Measurements from ENCODE around the gene NSD2. TPM values are rescaled to one million over a fixed set of nuclear protein-coding genes. Genes with fewer than 3 reads are reported as not detected.

NSD2 gene
- total RNA-seq, 1 donor from 2014 or later = 23.5 TPM

- DNase-seq (ENCODE audit: low read depth) = no peak
Observed at GRCh38 chr4:1940566-1940965, 69.4 kb downstream of the NSD2 start.

DNA sequence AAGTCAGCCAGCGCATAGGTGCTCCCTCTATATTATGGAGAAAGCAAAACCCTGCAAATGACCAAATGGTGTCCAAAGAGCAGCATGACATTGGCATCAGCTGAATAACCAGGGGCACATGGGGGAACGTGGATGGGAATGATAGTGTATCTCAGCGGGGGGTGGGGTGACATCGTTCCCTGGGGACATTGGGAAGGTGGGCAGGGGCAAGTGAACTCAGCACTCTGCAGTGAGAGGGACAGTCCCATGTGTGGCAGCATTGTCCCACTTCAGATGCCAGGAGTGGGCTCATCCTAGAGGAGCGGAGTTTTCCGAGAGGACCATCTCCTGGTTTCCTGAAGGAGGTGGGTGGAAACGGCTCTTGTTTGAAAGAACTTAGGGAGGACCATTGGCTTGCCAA, 72.7 kb downstream of the NSD2 start:
- DNase-seq (ENCODE audit: low read depth) = no peak

GRCh38 chr4:1945124-1945895, 74.1 kb downstream of the NSD2 start:
- no peak for DNase-seq (ENCODE audit: low read depth)

DNA sequence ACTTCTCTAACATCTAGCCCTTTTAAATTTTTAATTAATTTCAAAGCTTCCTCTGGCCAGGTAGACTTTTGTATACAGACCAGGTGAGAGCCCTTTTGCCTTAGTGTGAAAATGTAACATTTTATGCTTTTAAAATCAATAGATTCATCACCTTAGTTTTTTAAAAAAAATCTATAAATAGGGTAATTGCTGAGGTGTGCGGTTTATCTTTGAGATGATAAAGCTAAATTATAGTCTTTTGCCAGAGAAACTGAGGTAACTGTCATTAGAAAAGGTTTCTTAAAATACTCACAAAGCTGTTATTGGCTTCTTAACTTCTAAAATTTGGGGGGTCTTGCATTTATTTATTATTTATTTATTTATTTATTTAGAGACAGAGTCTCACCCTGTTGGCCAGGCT, 74.7 kb downstream of the NSD2 start:
- DNase-seq (ENCODE audit: low read depth) = no peak

DNA sequence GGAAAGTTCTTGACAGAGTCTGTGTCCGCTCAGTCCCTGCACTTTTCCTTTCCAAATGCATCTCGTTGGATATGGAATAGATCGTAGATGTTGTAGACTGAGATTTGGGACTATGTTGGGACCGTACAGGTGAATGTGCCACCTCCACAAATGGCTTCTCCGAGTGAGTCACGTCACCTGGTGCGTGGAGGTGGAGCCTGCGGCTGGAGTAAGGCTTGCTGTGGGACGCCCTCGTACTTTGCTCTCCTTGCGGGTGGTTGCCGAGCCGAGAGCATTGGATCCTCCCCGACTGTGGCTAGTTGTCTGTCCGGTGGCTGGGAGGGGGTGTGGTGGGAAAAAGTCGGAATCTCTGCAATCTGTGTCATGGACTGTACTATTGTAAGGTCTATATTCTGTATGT, 77.0 kb downstream of the NSD2 start:
- DNase-seq (ENCODE audit: low read depth) = no peak

GRCh38 chr4:1948892-1949436, 77.8 kb downstream of the NSD2 start:
- no peak for DNase-seq (ENCODE audit: low read depth)

- DNase-seq (ENCODE audit: low read depth) = no peak
Observed at GRCh38 chr4:1950369-1950768, 79.2 kb downstream of the NSD2 start.

- no peak for DNase-seq (ENCODE audit: low read depth)
Observed at GRCh38 chr4:1952058-1952700, 81.0 kb downstream of the NSD2 start.

GRCh38 chr4:1952719-1953118, 81.5 kb downstream of the NSD2 start:
- DNase-seq (ENCODE audit: low read depth) = no peak

DNA sequence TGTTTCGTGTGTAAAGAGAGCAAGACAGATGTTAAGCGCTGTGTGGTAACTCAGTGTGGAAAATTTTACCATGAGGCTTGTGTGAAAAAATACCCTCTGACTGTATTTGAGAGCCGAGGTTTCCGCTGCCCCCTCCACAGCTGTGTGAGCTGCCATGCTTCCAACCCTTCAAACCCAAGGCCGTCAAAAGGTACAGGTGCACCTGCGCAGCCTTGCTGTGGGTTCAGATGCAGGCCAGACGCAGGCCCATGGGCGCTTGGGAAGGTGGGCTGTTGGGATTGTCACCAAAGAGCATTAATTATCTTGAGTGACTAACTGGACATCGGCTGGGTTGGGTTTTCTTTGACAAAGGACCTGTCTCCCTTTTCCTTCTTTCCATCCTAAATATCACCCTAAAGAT, 82.1 kb downstream of the NSD2 start:
- no peak for DNase-seq (ENCODE audit: low read depth)

GRCh38 chr4:1956631-1957030, 85.4 kb downstream of the NSD2 start:
- no peak for DNase-seq (ENCODE audit: low read depth)

DNA sequence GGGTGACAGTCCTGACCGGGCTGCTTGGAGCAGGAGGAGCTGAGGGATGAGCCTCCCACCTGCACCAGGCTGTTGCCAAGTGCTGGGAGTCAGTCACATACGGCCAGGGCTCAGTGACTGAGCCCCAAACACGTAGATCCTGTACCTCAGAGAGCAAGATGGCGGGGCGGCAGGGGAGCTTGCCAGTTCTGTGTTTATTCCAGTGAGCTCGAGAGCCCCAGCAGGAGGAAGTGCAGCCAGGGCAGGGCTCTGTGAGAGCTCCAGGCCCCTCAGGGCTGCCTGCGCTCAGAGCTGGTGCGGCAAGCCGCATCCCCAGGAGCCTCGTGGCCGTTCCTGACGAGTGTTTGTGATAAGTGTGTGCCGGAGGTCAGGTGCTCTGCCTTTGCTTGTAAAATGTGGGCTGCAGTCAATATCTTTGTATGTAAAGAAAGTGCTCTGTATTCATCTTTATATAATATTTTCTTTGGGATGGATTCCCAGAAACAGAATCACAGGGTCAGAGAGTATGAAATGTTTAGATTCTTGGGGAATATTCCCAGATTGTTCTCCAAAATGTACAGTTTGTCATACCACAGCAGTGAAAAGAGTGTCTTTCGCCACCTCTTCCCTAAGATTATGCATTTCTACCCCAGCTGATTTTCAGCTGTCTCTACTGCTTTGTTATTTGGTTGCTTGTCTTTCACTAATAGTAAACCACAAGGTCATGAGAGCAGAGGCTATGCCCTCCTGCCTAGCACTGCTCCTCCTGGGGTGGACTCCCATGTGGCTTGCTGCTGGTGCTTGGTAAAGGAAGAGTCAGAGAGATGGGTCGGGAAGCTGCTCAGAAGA, 87.3 kb downstream of the NSD2 start:
- DNase-seq (ENCODE audit: low read depth) = no peak

GRCh38 chr4:1959104-1959384, 87.9 kb downstream of the NSD2 start:
- DNase-seq (ENCODE audit: low read depth) = no peak

DNA sequence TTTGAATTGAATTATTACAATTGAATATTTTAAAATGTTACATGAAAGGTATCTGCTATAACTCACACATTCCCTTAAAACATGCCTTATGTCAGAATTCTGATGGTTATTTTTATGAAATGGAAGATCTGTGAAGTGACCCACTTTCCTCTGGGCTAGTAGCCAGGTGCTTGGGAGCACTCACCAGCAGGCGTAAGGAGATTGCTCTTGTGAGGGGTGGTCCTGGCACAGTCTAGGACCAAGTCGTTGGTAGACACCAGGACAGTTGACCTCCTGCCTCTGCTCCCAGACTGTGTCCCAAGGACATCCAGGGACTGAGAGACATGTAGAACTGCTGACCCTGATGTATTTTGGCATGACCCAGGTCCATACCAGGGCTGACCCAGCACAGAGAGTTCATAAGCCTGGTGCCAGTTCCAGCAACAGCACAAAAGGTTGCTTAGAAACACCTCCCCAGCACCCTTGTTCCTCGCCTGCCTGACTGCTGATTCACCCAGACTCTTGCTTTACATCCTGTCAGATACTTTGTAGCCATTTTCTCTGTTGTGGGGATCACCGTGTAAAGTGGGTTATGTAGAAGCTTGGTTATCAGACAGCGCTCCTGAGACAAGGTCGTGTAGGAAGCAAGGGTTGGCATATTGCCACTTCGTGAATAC, 89.1 kb downstream of the NSD2 start:
- no peak for DNase-seq (ENCODE audit: low read depth)

DNA sequence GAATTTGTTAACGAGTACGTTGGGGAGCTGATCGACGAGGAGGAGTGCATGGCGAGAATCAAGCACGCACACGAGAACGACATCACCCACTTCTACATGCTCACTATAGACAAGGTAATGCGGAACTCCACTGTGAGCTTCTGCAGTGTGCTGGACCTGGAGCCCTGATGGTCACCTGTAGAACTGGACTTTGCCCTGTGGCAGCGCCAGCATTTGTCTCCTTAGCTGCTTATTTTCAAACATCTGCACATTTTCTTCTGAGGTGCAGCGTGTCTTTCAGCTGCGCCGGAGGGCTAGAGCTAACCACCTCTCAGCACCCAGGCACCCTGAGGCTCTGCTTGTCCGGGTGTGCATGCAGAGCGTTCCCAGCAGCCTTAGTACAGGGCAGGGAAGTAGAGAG, 89.8 kb downstream of the NSD2 start:
- DNase-seq (ENCODE audit: low read depth) = no peak

DNA sequence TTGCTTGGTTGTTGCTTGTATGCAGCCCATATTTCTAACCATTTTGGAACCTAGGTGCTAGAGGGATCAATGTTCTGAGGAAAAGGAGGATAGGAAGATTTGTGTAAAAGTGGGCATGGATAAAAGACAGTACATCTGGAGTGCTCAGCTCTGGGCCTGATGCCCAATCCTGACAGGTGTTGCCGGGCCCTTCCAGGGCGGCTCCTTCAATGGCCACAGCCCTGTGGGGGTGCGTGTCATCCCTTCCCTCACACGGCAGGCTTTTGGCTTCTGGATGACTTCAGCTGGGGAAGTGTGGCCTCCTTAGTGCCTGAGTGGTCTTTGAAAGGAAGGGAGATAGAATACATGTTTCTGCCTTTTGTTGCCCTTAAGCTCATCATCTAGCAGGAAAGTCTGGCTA, 90.4 kb downstream of the NSD2 start:
- peak; percentile 85 for DNase-seq (ENCODE audit: low read depth)

DNA sequence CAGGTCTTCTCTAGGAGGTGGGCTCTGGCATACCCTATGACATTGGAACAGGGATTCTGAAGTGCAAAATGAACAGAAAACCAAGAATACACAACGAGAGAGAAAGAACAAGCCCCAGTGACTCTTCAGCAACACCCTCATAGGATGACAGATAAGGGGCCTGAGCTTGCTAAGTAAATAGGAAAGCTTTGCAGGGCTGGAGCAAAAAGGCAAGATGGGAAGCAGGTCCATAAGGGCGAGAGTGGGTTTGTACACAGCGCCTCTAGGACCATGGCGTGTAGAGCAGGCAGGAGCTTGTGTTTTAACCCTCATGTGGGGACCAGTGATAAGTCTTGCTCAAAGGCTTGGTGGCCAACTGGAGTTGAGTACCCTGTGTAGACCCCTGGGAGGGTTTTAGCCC, 91.8 kb downstream of the NSD2 start:
- no peak for DNase-seq (ENCODE audit: low read depth)

GRCh38 chr4:1964443-1964842, 93.2 kb downstream of the NSD2 start:
- DNase-seq (ENCODE audit: low read depth) = no peak

- DNase-seq (ENCODE audit: low read depth) = no peak
Observed at GRCh38 chr4:1964971-1965370, 93.8 kb downstream of the NSD2 start.

- peak; percentile 92 for DNase-seq (ENCODE audit: low read depth)
Observed at GRCh38 chr4:1967512-1968149, 96.4 kb downstream of the NSD2 start.

- no peak for DNase-seq (ENCODE audit: low read depth)
Observed at GRCh38 chr4:1968686-1969295, 97.6 kb downstream of the NSD2 start.

Measured in myocyte (in vitro differentiated cells).